Kasumi-1 (cell line): ENCODE measurements around the gene BTBD9.
A peak's percentile ranks its signal among the peaks of the same experiment; 100 is the strongest.
"Not testable (repeated sequence)": the region's sequence is repeated elsewhere in the genome, so short reads cannot be mapped to it uniquely, and the experiment has no call there.

ENCODE experiments used
- DNase-seq, 2 experiments: peaks; one replicate each; lab custom pipeline; 2025; lab: John Stamatoyannopoulos, UW

Gene BTBD9

DNA sequence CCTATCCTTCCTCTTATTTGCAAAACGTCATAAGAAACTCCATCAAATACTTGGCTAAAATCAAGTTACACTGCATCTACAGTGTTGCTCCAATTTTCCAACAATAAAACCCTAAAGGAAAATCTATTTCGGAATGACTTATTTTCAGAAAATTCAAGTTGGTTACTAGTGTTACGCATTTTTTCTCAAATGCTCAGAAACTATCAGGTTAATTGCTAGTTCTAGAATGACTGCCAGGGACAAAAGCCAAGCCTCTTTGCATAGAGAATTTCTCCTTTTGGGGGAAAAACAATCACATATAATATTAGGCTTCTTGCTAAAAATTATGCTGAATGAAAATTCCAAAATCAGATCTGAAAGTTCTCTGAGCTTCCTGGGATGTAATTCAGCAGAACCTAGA lies 210.2 kb downstream of the BTBD9 start:
- no peak for DNase-seq

DNA sequence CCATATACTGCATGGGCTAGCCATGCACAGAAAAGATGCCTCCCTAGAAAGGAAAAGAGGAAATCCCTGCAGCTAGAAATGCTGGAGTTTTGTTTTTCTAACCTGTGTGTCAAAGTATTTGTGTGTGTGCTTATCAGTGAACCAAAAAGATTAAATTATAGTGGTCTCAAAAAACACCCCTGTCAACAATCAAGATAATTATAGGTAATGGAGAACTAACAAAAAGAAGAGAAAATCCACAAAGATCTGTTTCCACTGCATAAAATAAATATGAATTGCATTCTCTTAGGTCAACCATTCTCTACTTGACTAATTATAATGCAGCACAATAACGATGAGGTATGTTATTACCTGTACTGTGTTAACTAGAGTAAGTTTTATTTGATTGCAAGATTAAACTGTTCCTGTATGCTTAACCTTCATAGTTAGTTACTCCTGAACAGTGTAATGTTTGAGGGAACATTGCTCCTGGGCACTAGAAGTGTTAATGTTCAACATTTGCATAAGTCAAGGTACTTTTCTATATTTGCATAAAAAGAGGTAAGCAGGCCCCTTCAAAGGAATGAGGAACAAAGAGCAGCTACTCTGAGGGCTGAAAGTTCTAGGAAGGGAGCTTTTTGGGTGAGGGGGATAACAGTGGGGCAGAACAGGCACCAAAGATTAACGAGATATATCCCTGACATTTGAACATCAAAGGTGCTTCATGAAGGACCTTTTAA lies 212.1 kb downstream of the BTBD9 start:
- DNase-seq: no peak

DNA sequence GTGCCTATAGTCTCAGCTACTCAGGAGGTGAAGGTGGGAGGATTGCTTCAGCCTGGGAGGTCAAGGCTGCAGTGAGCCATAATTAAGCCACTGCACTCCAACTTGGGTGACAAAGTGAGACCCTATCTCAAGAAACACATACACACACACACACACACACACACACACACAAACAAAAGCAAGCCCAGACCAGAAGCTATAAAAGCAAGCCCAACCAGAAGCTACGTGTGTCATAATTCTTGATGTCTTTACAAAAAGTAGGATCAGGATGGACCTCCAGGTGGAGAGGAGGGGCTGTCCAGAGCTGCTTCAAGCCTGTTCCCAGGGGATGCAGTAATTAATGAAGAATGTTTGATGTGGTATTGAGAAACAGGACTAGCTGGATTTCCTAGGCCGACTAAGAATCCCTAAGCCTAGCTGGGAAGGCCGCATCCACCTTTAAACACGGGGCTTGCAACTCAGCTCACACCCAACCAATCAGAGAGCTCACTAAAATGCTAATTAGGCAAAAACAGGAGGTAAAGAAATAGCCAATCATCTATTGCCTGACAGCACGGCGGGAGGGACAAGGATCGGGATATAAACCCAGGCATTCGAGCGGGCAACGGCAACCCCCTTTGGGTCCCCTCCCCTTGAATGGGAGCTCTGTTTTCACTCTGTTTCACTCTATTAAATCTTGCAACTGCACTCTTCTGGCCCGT lies 213.8 kb downstream of the BTBD9 start:
- not testable (repeated sequence) for DNase-seq

GRCh38 chr6:38423746-38424145 lies 216.0 kb downstream of the BTBD9 start:
- no peak for DNase-seq

DNA sequence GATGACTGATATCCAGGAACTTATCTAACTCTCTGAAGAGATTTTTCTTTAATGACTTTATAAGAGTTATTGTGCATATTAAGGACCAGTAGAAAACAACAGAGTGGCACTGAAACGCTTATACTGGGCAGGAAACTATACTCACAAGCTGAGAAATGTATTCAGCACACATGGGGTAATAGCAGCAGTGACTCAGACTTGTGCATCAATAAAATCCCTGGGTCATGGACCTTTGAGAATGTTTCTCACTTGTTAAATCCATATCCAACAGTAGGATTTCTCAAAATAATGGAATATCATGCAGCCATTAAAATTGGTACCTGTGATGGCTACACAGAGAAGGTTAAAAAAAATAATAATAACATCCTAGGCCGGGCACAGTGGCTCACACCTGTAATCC lies 219.5 kb downstream of the BTBD9 start:
- no peak for DNase-seq

- DNase-seq: no peak
Observed at GRCh38 chr6:38417521-38417920, 222.2 kb downstream of the BTBD9 start.

DNA sequence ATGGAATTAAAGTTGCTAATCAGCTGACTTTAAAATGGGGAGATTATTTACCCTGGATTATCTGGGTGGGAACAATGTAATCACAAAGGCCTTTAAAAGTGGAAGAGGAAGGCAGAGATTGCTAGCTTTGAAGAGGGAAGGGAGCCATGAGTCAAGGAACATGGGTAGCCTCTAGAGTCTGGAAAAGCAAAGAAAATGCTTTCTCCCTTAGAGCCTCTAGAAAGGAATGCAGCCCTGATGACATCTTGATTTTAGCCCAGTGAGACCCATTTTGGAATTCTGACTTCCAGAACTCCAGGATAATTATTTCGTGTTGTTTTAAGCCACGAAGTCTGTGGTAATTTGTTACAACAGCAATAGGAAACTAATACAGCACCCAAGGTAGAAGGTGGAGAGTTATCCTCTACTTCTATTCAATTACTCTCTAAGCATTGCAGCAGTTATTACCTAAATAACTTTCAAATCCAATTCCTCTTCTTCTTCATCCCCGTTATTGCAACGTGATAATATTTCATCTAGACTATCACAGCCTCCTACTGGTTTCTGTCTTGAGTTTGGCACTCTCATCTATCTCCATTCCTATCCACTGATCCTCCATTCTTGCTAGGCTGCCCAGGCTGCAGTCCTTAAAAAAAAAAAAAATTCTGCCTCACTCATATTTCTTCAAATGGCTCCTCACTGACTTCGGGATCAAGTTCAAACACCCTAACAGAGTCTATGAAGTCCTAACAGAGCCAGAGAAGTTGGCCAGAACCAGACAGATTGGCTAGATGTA lies 224.3 kb downstream of the BTBD9 start:
- DNase-seq: no peak

DNA sequence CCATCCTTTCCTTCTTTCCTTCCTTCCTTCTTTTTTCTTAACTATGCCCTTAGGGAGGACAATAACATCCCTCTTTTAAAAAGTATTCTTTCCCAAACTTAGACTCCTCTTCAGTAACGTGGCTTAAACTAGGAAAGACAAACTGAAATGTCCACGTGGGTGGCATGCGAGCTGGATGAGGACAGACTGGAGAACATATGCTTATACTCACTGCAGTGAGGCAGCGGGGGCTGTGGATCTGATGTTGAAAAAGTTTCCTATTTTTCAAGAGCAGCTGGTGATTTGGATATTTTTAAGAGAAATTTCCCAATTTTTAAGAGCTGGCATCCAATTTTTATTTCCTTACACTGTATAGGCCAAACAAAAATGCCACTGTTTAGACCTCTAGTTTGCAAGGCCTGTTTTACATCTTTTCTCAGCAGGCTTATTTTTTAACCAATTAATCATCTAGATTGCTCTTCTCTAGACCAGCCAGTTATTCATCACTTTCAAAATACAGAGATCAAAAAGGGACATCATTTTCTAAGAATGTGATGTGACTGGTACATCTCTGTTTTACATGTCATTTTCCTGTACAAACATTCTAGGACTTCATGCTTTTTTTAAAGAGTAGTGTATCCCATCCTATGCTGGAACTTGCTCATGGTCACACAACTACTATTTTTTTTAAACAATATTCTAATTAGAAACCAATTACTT lies 226.5 kb downstream of the BTBD9 start:
- DNase-seq: no peak

DNA sequence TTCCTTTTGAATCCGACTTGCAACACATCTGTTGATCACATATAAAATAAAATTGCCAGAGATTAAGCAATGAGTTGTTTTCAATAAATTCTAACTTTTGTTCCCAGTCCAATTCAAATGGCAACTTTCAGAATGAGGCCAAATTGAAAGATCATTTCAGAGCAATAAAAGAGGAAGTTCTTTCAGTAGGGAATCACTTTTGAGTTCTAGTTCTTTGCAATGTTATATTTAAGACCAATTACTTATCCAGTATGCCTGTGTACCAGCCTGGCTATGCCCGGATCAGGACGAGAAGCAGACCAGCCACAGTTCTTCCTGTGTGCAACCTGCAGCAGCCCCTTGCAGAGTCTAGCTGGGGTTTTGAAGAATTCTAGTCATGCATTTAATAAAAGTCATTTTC lies 232.5 kb downstream of the BTBD9 start:
- peak; percentile 5 to 21 for DNase-seq

- no peak for DNase-seq
Observed at GRCh38 chr6:38406096-38406495, 233.6 kb downstream of the BTBD9 start.

DNA sequence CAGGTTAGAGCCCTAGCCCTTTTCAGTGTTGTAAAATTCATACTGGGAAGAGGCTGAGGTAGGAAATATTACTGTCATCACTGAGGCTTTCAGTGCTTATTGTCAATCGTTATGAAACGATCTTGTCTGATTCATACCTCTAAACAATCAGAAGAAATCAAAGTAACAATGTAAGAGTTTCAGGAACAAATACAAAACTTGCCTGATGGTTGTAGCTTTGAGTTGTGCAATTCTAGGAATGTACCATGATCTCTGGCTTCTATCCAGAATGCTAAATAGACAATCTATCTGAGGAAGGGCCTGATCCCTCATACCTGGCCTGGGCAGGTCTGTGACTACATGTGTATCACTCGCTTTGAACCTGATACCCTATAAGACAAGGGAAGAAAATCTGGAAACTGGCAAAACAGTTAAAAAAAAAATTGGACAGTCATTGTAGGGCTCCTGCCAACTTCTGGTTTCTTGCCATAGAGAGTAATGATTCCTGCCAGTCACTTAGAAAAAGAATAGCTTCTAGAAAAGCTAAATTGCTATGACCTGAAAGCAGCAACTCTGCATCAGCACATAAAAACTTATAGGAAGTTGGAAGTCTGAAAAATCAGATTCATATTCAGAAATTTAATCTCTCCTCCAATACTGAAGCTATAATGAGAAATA lies 234.7 kb downstream of the BTBD9 start:
- DNase-seq: no peak

GRCh38 chr6:38404355-38404754 lies 235.4 kb downstream of the BTBD9 start:
- DNase-seq: no peak

GRCh38 chr6:38403548-38403947 lies 236.2 kb downstream of the BTBD9 start:
- DNase-seq: no peak

GRCh38 chr6:38400764-38401163 lies 239.0 kb downstream of the BTBD9 start:
- no peak for DNase-seq

DNA sequence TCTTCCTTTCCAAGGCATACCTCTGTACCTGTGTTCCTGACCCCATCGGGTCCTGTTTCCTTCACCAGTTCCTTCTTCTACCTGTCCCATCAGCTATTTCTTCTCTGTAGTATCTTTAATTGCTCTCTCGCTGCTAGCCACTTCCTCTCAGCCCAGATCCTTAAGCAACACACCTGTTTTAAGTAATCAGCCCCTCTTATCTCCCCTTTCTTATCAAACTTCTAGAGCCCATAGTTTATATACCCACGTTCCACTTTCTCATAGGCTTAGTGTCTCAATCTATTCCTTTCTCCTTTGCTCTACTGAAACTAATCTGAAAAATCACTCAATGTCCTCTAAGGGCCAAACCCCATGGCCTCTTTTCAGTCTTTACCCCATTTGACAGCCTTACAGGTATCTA lies 239.6 kb downstream of the BTBD9 start:
- no peak for DNase-seq

DNA sequence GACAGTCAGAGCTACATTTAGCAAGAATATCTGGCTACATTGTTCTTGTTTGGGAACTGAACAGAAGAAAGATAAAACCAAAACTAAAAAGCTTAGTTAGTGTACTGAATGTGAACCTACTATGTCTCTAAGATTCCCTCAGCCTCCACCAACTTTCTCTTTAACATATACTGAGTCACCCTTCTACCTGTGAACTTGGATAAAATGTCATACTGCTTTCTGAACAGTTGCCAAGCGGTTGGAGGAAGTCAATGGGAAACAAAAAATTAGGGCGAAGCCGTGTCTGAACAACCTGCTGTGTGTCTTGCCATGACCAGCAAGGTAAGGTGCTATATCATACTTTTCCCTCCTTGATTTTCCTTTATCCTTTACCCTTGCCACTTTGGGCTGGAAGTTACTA lies 243.5 kb downstream of the BTBD9 start:
- DNase-seq: no peak

DNA sequence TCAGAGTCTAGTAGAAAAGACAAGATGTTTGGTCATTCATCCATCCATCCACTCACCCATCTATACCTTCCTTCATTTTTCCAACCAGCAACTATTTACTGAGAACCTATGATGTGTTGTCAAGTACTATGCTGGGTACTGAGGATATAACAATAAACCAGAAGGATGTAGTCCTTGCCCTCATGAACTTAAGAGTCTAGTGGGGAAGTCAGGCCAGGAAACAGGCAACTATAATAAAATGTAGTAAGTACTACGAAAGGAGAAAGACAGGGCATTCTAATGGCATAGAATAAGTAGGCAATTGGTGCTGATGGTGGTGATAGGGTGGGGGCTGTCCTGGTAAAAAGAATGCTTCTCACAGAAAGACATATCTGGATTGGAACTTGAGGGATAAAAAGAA lies 245.7 kb downstream of the BTBD9 start:
- DNase-seq: no peak

GRCh38 chr6:38391626-38392579 lies 247.8 kb downstream of the BTBD9 start:
- no peak for DNase-seq

DNA sequence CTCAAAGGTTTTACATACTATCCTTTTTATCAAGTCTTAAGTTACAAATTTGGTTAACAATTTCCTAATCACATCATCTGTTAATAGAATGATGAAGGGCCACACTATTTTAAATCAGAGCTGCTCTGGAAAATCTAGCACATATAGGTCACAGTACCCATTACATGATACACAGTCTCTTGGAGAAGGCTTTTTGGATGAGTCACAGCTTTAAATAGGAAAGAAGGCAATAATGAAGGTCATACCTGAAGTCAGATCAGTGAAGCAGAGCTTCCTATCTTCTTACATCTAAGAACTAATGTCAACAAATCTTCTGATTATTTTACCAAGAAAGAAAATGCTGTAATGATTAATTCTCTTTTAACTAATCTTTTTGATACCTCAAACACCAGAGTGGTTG lies 248.5 kb downstream of the BTBD9 start:
- DNase-seq: no peak

- no peak for DNase-seq
Observed at GRCh38 chr6:38389875-38390274, 249.9 kb downstream of the BTBD9 start.

- no peak for DNase-seq
Observed at GRCh38 chr6:38387971-38388370, 251.8 kb downstream of the BTBD9 start.
